GM19397 (cell line): ENCODE measurements around the gene JAM2.
"Not testable (repeated sequence)": the region's sequence is repeated elsewhere in the genome, so short reads cannot be mapped to it uniquely, and the experiment has no call there.

Source experiments
- ATAC-seq: cut with Tn5 transposase; IDR thresholded peaks from one replicate; pipeline ENCODE4 v1.9.1; 2021; ENCODE audit warnings: mild to moderate bottlenecking, moderate library complexity; ENCODE audit not compliant: unreplicated experiment

The JAM2 gene

DNA sequence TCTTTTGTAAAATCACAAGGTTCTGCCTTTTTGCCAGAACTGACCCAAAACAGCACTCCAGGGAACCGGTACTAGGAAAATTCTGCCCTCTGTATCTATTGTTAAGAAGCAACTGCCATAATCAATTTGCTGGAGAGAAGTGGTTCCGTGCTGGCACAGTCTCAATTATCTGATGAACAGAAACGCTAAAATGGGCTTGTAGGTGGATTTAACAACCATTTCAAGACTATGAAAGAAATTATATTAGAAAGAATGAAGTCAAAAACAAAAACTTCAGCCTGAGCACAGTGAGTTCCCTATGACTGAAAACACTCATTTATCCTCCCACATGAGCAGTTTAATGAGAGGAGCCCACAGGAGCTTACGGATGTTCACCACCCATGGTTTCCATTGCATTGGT, 4.4 kb downstream of the JAM2 start:
- ATAC-seq, result no peak

DNA sequence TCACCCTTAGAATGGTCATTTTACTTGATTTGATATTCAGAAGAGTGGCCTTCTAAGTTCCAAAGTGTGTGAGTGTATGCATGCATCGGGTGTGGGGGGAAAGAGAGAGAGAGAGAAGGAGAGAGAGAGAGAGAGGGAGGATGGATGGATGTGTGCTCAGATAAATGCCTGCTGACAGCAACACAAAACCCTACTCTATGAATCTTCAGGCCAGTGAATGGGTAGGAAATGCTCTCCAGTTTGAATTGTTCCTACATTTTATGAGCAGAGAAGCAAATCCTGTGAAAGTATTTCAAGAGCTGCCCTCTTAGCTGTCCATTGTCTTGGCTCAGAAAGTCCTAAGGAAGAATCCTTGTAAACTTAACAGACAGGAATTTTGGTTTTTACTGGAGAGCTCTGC, 7.4 kb downstream of the JAM2 start:
- no peak for ATAC-seq

DNA sequence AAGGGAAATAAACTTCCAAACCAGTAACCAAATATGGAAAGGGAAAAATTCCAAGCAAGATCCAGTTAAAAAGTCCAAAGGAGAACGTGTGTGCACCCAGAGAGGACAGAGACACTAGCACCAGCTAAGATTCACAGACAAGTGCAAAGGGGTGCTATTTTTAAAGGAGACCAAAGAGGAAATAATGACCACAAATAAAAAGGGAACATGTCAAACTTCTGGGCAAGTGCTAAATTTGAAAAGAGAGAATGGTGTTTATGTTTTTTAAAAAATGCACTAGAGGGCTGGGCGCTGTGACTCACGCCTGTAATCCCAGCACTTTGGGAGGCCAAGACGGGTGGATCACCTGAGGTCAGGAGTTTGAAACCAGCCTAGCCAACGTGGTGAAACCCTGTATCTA, 8.6 kb downstream of the JAM2 start:
- no peak for ATAC-seq

DNA sequence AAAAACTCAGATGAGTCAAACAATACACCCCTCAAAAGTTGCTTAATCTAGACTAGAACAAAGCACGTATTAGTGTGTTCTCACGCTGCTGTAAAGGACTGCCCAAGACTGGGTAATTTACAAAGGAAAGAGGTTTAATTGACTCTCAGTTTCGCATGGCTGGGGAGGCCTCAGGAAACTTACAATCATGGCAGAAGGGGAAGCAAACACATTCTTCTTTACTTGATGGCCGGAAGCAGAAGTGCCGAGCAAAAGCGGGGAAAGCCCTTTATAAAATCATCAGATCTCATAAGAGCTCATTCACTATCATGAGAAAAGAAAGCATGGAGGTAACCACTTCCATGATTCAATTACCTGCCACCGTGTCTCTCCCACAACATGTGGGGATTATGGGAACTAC, 10.1 kb downstream of the JAM2 start:
- ATAC-seq, result no peak

DNA sequence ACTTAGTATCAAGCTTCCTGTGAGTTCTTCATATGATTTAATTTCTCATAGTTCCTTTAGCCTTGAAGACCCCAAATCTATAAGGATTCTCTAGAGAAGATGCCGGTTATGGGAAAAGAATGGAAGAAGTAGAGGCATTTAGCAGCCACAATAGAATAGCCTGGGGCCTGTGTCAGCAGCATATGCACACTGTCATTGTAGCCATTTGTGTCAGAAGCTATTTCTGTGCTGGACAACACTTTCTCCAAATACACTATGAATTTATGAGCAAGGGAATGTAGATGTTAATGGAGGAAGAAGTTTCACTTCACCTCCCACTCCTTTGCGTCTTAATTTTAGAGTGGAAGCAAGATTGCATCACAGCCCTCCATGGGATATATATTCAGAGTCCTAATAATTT, 17.4 kb downstream of the JAM2 start:
- no peak for ATAC-seq

DNA sequence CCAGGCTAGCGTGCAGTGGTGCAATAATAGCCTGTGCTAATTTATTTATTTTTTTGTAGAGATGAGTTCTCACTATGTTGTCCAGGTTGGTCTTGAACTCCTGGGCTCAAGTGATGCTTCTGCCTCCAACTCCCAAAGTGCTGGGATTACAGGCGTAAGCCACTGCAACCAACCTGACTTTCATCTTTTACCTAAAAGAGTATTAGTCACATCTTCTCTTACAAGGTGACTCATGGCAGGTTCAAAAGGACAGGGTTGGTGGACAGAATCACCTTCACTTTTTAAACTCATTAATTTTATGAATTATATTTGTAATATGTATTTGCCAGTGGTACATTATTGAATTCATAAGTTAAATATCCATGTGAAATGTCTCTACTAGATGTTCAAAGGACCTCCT, 18.1 kb downstream of the JAM2 start:
- no peak for ATAC-seq

DNA sequence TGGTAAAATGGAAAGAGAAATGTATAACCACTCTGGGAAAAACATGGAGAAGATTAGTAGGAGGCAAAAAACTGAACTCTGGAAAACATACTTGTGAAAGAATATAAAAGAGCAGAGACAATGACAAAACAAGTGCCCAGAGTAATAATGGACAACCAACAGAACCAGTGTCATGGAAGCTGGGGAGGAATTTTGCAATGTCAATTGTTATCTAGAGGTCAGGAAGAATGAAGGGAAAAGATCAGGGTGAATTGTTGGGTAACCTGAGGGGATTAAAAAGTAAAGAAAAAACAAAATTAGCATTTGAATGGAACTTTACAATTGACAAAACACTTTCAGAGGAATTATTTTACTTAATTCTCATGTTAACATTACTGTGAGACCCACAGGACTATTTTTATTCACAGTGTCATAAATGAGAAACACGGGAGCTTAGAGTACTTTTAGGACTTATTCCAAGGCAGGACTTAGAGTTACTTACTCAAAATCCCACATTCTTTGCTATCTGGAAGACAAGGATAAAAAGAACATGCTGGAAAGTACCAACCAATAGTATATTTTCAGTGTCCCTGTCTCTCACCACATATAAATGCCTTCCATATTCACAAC, 19.5 kb downstream of the JAM2 start:
- no peak for ATAC-seq

DNA sequence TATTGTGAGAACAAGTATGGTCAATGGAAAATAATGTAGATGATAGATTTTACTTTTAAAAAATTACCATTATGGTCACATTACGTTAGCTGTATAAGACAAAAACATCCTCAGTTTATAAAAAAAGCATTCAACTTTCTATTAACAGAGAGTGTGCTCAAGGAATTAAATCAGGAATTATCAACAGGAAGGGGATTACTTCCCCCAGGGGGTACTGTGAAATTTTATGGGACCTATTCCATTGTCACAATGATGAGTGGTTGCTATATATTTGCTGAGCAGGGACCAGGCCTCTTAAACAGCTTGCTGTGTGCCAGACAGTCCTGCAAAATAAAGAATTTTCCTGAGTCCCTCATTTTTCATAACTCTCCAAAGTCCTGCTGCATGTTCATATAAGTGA, 21.2 kb downstream of the JAM2 start:
- ATAC-seq, result no peak

DNA sequence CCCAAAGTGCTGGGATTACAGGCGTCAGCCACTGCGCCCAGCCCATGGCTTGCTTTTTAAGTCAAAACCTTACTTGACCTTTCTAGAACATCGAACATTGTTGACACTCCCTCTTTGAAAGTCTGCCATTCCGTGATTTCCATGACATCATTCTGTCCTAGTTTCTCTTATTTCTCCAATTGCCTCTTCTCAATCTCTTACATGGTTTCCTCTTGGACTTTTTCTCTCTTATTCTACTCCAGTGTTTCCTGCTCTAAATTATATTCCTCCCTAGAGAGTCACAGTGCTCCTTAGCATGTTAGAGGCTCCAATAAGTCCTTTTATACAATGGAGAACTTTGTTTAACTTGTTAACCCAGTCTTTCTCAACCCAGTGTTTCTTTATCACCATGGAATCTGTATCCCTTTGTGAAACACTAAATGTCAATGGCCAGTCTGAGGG, 25.5 kb downstream of the JAM2 start:
- no peak for ATAC-seq

DNA sequence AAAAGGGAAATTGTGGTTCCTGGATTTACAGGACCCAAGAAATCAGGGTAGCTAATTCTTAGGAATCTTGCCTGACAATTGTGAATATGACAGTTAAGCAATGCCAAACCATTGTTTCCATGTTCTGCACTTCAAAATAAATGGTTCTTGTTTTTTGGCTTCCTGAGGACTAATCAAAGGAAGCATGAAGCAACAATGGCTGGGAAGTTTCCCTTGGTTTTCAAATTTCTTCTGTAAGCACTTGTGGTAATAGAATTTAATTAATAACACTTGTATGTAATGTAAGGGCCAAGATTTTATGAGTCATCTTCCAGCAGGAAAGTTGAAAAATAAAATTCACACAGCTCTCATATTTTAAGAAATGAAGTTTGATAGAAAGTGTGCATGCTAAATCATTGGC, 31.7 kb downstream of the JAM2 start:
- no peak for ATAC-seq

DNA sequence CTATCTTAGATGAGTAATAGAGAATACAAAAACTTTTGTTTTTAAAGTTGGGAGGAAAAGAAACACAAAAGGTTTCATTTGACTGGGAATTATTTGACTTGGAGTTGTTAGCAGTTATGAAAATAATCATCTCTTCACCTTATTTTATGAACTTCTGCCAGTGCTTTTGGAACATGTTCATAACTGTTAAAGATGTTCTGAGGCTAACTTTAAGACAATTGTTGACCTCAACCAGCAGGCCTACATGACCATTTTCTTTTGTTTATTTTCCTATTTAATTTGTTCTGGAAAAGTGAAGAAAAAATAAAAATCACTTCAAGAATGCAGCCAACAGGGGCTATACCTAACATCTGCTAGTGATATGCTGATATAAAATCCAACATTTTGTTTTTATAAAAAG, 37.4 kb downstream of the JAM2 start:
- no peak for ATAC-seq

DNA sequence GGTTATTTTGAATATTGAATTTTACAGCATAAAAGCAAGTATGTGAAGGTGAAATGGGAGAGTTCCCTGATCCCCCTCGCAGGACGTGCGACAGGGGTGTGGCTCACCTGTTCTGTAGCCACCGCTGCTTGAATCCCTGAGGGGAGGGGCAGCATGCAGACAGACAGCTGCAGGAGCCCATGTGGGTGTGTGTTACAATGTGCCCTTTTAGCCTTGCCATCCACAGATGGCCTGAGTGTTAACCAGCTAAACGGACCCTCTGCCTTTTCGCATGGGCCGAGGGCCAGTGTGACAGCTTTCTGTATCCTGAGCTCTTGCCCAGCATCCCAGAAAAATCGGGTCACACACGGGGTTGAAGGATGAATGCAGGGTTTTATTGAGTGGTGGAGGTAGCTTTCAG, 43.3 kb downstream of the JAM2 start:
- no peak for ATAC-seq

DNA sequence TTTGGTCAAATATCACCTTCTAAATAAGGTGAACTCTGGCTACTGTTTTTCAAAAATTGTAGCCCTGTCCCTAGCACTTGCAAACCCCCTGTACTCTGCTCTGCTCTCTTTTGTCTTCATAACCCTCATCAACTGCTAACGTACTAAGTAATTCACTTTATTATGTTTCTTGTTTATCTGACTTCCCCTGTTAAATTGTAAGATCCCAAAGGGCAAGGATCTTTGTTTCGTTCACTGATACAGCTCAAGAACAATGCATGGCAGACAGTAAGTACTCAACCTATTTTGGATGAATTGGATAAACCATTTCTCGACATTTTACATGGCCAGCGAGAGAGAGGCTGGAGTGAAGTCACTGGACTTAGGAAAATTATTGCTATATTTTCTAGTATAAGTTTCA, 48.7 kb downstream of the JAM2 start:
- ATAC-seq, result no peak

DNA sequence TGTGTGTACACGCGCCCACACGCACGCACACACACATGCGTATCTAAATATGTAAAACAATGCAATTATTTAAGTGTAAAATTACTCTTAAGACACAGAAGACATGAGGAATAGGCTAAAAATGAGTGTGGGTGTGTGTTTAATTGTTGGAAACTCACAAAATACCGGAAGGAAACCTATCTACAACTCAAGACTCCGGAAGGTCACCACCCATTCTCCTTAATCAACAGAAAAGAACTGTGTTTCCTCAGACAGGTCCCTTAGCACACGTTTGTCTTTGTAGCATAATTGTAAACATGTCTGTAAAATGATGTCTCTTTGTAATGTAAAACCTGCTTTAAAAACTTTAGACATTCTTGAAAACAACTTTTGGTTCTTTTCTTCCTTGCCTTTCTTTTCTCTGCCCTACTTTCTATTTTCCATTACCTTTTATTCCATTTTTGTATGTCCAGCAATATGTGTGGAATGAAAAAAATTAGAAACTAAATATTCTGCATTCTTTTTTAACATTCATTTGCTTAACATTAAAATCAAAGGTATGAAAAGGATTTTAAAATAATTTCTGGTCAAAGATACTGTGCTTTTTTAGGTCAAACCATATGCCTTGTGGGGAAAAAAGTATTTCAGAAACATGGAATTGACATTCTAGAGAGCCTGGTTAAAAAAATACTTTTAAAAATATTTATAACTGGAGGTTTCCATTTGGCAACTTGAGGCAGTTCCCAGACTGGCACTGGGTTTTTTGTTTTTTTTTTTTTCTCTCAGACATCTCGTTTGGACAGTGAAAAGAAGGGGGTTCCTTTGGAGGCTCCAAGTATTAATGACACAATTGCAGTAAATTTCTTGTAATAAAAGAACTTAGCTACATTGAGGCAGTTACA, 49.5 kb downstream of the JAM2 start:
- ATAC-seq, result no peak

DNA sequence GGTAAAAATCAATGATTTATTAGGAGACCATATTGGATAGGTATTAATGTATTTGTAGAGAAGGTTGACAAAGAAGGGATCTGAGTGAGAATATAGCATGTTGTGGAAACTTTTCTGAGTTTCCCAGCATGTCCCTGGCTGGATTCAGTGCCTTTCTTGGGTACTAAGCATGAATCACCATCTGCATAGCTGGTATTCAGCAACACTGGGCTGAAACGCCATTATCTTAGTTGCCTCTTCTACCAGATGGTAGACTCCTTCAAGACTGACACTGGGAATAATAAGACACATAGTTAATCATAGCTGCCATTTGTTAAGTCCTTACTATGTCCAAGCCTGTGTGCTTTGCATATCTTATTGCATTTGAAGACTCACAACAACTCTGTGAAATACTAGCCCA, 50.2 kb downstream of the JAM2 start:
- no peak for ATAC-seq

DNA sequence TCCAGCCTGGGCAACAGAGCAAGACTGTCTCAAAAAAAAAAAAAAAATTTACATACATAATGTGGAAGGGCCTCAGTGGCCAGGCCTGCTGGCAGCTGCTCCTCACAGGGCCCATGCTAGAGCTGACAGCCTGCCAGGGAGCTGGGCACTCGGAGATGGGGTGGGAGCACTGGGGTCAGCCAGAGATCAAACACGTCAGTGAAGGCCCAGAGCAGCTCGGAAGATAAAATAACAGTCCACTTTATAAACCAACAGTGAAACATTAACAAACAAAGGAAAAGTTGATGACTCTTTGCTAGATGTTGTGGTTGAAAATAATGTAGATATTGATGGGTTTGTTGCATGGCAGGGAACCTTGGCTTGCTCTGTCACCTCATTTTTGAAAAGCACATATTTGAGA, 52.9 kb downstream of the JAM2 start:
- ATAC-seq, result no peak

DNA sequence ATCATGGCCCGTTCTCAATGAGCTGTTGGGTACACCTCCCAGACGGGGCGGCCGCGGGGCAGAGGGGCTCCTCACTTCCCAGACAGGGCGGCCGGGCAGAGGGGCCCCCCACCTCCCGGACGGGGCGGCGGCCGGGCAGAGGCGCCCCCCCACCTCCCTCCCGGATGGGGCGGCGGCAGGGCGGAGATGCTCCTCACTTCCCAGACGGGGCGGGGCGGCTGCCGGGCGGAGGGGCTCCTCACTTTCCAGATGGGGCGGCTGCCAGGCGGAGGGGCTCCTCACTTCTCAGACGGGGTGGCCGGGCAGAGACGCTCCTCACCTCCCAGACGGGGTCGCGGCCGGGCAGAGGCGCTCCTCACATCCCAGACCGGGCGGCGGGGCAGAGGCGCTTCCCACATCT, 56.4 kb downstream of the JAM2 start:
- not testable (repeated sequence) for ATAC-seq

DNA sequence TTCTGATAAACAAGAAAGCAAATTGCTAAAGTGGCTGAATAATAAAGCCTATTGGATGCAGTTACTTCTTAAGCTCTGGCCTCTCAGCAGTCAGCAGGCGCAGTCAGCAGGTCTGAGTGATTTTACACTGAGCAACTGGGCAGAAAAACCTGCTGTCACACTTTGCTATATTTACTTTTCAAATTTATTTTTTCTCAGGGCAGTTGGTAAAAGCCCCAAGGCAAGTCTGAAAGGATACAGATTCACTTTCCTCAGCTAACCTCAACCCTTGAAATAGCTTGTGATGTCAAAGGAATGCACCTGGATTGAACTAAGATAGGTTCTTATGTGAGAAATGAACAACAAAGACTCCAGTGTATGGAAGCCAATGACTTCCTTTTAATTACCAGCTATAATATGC, 61.7 kb downstream of the JAM2 start:
- no peak for ATAC-seq

DNA sequence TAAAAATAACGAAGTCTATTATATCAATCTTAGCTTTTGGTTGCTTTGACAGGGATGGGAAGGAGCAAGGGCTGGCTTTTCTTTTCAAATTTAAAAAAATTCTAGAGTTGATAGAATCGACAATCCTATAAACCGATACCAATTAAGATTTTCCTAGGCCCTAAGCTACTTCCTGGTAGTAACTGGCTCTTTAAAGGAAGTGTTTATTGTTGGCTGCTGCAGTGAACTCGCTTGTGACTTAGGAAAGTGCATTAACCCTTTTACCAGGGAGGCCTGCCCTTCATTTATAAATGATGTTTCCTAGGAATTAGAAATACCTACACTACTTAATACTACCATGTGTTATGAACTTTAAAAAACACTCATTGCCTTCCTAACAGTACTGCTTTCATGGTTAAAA, 62.5 kb downstream of the JAM2 start:
- ATAC-seq, result no peak

DNA sequence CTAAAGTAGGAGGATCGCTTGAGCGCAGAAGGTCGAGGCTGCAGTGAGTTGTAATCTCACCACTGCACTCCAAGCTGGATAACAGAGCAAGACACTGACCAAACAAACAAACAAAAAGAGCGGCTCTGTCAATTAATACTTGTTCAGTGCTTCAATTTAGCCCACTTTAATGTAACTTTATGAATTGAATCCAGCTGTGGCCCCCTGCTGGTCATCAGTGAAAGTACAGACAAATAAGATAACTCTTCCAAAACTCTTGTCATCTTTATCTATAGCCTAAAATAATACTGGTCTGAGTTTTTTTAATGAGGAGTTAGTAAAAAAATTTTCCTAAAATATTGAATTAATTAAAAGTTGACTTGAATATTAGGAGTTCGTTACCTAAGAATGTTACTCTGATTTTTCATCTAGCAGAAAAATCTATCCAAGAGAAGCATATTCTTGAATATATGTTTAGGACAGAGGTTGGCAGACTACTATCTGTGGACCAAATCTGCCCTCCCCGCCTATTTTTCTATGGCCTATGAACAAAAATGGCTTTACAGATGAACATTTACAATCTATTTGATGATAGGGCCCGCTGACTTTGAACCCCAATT, 69.5 kb downstream of the JAM2 start:
- ATAC-seq, result no peak

DNA sequence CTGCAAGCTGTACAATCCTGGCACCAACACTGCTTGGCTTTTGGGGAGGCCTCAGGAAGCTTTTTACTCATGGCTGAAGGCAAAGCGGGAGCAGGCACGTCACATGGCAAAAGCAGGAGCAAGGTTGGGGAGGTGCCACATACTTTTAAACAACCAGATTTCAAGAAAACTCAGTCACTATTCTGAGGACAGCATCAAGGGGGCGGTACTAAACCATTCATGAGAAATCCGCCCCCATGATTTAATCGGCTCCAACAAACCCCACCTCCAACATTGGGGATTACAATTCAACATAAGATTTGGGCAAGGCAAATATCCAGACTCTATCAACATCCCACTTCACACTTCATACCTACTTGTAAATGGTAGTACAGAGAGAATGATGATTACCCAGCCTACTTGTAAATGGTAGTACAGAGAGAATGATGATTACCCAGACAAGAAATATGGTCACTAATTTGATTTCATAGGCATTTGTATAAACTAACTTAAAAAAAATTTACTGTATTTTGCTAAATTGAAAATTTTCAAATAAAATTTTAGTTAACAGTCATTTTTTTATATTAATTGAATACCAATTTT, 70.7 kb downstream of the JAM2 start:
- no peak for ATAC-seq

DNA sequence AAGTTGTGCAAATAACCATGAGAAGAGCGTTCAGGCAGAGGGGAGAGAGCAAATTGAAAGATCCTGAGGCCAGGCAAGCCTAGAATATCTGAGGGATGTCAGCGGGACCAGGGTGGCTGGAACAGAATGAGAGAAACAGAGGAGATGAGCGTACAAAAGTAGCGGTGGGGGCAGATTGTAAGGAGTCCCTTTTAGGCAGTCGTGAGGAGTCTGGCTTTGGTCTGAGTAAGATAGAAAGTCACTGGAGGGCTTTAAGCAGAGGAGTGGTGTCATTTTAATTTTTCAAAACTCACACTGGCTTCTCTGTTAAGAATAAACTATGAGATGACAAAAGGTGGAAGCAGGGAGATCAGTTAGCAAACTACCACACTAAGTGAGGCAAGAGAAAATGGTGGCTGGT, 71.5 kb downstream of the JAM2 start:
- ATAC-seq, result no peak
